ENCODE data around the gene ZNF664.

Gene ZNF664

DNA sequence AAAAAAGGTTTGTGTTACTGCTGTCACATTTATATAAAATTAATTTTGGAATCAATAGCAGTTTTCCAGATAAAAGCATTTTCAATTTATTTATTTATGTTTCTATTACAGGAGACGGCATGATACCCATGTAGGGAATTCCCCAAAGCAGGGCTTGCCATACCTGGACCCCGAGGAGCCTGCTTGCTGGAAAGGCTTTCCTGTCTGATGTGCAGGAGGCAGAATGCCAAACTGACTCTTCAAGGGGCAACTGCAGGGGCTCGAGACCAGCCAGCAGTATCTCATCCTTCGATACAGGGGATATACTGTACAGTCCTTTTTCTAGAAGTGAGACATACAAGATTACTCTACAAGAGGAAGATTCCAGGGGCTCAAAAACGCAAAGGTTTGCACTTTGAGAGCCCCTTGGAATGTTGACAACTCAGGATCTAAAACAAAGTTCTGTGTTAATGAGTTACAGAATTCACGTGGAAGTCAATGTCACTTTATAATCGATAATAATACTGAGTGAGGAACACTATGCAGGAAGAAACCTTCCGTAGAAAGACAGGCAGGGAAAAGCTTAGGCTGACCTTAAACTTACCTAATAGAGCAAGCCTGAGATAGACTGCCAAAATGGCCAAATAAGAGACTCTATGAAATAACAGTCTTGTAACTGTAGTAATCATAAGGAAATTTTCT is 38.6 kb downstream of the ZNF664 start:
- TF ChIP-seq, protein P1, sequence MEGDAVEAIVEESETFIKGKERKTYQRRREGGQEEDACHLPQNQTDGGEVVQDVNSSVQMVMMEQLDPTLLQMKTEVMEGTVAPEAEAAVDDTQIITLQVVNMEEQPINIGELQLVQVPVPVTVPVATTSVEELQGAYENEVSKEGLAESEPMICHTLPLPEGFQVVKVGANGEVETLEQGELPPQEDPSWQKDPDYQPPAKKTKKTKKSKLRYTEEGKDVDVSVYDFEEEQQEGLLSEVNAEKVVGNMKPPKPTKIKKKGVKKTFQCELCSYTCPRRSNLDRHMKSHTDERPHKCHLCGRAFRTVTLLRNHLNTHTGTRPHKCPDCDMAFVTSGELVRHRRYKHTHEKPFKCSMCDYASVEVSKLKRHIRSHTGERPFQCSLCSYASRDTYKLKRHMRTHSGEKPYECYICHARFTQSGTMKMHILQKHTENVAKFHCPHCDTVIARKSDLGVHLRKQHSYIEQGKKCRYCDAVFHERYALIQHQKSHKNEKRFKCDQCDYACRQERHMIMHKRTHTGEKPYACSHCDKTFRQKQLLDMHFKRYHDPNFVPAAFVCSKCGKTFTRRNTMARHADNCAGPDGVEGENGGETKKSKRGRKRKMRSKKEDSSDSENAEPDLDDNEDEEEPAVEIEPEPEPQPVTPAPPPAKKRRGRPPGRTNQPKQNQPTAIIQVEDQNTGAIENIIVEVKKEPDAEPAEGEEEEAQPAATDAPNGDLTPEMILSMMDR (IDR thresholded peaks at IDR 0.05; ENCODE audit: low read depth, low read length), result no peak
- H3K4me3 ChIP-seq (ENCODE audit: low read depth, low read length), result no peak overlapping the region

DNA sequence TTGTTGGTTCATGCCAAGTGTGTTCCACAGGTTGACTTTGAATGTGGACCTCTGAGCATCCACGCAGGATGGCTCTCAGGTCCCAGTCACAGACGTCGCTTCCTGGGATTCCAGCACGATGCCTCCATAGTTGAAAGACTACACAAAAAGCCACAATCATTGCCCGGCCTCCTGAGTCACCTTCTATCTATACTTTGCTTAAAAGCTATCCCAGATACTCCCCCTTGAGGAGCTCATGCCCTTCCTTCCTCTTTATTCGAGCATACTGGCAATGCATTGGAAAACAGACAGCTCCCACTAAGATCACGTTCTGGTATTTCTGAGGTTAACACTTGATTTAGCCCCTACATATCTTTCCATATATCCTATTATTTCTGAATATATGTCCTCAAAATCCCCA is 40.1 kb downstream of the ZNF664 start:
- H3K4me3 ChIP-seq (ENCODE audit: low read depth, low read length), result no peak overlapping the region
- TF ChIP-seq, protein P1 (IDR thresholded peaks at IDR 0.05; ENCODE audit: low read depth, low read length), result no peak

DNA sequence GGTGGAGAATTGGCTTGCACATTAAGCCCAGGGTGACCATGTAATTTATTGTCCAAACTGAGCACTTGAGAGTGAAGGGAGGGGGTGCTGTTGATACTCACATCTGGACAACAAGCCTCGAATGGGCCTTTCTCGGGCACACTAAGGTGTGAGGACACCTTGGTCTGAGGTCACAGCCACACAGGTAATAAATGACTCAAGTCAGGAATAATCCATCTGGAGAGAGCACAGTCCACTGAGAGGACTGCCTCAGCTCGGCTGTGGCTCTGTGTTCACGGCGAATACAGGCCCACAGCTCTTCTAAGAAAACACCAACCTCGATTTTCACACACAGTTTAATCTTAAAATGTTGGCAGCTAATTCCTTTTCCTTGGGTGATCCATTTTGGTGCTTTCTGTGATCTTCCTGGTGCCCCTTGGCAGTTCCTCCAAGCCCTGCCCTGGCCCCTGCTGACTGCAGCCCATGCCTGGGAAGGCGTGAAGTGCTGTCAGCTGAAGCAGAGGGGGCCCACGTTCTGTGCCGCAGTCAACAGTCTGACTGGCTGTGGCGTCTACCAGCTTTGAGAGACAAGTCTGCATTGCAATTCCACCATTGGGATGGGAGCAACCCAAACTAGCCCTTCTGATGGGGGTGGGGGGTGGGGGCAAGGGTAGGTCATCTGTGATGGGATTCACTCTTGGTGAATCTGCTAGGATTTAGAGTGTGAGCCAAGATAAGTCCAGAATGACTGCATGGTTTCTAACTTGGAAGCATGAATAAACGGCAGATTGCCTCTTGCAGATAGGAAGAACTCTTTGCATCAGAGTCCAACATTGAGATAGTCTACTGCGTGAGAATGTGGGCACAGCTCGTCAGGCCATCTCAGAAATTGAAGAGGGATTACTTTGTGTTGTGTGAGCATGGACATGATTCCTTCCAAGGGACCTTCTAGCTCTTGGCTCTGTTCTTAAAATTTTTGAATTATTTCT is 42.8 kb downstream of the ZNF664 start:
- no peak overlapping the region for H3K4me3 ChIP-seq (ENCODE audit: low read depth, low read length)
- TF ChIP-seq, protein P1 (IDR thresholded peaks at IDR 0.05; ENCODE audit: low read depth, low read length), result no peak

DNA sequence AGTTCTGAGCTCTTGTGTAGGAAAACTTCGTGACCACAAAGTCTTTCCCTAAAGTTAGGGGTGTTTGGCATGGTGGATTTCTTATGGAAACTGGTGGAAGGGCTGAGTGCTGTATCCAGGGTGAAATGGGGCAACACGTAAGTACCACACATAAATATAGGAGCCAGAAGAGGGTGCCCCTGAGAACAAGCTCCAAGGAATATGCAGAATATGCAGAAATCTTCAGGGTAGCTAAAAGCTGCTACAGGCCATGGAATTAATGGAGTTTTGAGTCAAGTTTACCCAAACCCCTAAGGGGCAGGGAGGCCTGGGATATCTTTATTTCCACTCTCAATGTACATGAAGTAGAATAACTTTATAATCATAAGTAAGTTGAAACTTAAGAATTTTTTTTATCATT is 44.0 kb downstream of the ZNF664 start:
- TF ChIP-seq, protein P1 (IDR thresholded peaks at IDR 0.05; ENCODE audit: low read depth, low read length), result no peak

DNA sequence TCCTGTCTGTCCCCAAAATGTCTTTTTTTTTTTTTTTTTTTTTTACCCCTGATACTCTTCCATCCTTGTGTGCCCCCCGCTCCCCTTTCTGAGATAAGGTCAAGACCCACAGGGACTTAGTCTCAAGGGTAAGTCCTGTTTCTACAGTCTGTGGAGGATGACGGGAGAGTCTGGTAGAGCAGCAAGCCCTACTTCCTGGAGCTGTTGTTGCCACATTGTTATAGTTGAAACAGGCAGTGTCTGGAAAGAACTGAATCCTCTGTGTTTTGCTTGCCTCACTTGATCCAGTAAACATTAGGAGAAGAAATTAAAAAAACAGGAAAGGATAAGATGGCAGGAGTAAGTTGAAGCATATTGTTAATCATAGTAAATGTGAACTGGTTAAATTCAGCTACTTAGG is 45.5 kb downstream of the ZNF664 start:
- H3K4me3 ChIP-seq (ENCODE audit: low read depth, low read length), result no peak overlapping the region
- TF ChIP-seq, protein P1 (IDR thresholded peaks at IDR 0.05; ENCODE audit: low read depth, low read length), result no peak

More for the DNA sequence above, 44.0 kb downstream of the ZNF664 start:
- H3K4me3 ChIP-seq (ENCODE audit: low read depth, low read length), result no peak overlapping the region

DNA sequence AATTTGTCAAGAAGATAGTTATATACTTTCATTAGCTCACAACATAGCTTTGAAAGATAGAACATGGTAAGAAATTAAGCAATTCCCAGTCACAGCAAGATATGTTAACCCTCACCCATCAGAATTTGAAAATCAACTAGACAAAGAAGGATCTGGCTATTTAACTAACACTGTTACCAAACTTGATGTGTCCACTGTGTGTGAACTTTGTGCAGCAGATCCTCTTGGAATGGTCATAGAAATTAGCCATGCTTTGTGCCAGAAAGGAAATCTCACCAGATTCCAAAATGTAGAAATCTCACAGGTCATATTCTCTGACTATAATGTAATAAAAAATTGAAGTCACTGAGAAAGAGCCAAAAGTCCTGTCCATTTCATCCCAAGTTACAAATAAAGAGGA is 46.1 kb downstream of the ZNF664 start:
- no peak overlapping the region for H3K4me3 ChIP-seq (ENCODE audit: low read depth, low read length)
- TF ChIP-seq, protein P1 (IDR thresholded peaks at IDR 0.05; ENCODE audit: low read depth, low read length), result no peak

DNA sequence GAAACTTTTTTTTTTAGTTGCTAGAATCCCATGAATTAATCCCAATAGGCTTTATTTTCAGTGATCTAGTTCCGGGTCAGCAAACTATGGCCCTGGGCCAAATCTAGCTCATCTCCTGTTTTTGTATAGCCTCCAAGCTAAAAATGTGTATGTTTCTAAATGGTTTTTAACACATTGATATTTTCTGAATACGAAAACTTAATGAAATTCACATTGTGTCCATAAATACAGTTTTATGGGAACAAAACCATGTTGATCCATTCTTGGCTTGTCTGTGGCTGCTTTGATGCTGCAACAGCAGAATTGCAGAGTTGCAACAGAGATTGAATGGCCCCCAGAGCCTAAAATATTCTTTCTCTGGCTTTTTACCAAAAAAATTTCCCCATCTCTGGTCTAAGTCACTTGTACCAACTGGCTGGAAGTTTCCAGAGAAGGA is 47.5 kb downstream of the ZNF664 start:
- TF ChIP-seq, protein P1 (IDR thresholded peaks at IDR 0.05; ENCODE audit: low read depth, low read length), result no peak
- H3K4me3 ChIP-seq (ENCODE audit: low read depth, low read length), result no peak overlapping the region
